ENCODE results near the gene BLNK.

DNA sequence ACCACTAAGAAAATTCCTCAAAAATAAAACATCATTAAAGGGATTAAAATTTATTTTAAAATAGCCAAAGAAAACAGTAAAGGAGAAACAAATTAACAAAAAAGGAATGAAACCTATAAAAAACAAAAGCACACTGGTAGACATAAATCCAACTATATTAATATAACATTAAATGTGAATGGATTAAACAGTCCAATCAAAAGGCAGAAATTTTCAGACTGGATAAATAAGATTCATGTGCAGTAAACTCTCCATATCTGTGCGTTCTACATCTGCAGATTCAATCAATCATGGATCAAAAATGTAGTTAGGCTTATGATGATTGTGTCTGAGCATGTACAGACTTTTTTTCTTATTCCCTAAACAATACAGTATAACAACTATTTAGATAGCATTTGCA lies 98.7 kb downstream of the BLNK start:
- TF ChIP-seq, protein P1, sequence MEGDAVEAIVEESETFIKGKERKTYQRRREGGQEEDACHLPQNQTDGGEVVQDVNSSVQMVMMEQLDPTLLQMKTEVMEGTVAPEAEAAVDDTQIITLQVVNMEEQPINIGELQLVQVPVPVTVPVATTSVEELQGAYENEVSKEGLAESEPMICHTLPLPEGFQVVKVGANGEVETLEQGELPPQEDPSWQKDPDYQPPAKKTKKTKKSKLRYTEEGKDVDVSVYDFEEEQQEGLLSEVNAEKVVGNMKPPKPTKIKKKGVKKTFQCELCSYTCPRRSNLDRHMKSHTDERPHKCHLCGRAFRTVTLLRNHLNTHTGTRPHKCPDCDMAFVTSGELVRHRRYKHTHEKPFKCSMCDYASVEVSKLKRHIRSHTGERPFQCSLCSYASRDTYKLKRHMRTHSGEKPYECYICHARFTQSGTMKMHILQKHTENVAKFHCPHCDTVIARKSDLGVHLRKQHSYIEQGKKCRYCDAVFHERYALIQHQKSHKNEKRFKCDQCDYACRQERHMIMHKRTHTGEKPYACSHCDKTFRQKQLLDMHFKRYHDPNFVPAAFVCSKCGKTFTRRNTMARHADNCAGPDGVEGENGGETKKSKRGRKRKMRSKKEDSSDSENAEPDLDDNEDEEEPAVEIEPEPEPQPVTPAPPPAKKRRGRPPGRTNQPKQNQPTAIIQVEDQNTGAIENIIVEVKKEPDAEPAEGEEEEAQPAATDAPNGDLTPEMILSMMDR (IDR thresholded peaks at IDR 0.05; ENCODE audit: borderline replicate concordance, extremely low read depth, low read length, poor library complexity, severe bottlenecking) = no peak
- no peak for TF ChIP-seq EZH2 (IDR thresholded peaks at IDR 0.05; ENCODE audit: borderline replicate concordance, low read depth, low read length, severe bottlenecking)

All from DND-41 (cell line).